Astrocyte of the cerebellum (primary cell): ENCODE results near the gene RALGPS1.

Experiments
- DNase-seq: peaks from one replicate; pipeline ENCODE4 v3.0.0-alpha.2; 2011; ENCODE audit warnings: low read depth
- H3K4me3 ChIP-seq: 2 replicates; pipeline ENCODE4 v1.5.1; 2011; ENCODE audit warnings: mild to moderate bottlenecking, low read depth, low read length, moderate library complexity
- CTCF ChIP-seq: IDR thresholded peaks from 2 replicates; pipeline ENCODE4 v1.5.1; 2012; ENCODE audit warnings: low read length, low read depth, moderate library complexity, mild to moderate bottlenecking; ENCODE audit errors: missing control alignments
- in situ Hi-C: cut with HindIII; loops from 2 replicates; pipeline ENCODE4 v1.10.0; 2017; ENCODE audit warnings: low sequenced_read_pairs

The RALGPS1 gene

GRCh38 chr9:126902210-126902609, 12.4 kb upstream of the RALGPS1 start:
- TF ChIP-seq CTCF: no peak
- in situ Hi-C loops: no loop called here
- DNase-seq: no peak
- H3K4me3 ChIP-seq: no peak overlapping the region

DNA sequence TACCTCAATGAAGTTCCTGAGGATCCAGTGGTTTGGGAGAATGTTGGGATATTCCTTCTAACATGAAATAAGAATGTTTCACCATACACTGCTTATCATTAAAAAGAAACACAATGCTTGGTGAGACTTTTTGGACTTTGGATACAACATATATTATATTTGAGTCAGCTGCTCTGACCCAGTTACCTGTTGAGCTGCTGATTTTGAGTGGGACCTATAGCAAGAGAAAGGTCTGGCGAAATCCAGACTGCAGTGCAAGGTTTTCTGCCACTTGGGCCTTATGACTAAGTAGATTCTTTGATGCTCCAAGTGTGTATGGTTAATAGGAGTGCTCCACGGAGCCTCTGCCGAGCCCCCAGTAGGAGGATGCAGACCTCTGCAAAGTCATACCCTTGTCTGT, 10.0 kb upstream of the RALGPS1 start:
- no peak overlapping the region for H3K4me3 ChIP-seq
- in situ Hi-C loops: no loop called here
- no peak for DNase-seq
- no peak for TF ChIP-seq CTCF

DNA sequence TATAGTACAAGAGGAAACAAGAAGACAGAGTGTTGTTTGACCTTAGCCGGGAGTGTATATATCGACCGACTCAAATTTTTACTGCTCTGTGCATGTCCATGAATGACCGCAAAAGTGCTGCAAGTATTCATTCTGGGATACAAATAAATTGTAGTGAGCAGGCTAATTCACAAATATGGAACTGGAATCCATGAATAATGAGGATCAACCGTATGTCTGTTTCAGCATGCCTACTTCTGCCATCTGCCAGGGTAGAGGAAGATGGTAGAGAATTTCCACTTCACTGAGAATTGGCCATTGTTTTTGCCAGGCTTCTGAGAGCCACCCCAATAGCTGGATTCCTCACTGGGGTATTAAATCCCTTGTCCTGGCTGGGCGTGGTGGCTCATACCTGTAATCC, 8.5 kb upstream of the RALGPS1 start:
- TF ChIP-seq CTCF: no peak
- DNase-seq: no peak
- H3K4me3 ChIP-seq: no peak overlapping the region
- in situ Hi-C loops: no loop called here

- no peak for DNase-seq
- in situ Hi-C loops: no loop called here
- no peak overlapping the region for H3K4me3 ChIP-seq
- no peak for TF ChIP-seq CTCF
Observed at GRCh38 chr9:126907058-126907457, 7.5 kb upstream of the RALGPS1 start.

GRCh38 chr9:126915281-126915816, 767 bp downstream of the RALGPS1 start:
- no peak for DNase-seq
- peak overlapping the region; percentile 36 for H3K4me3 ChIP-seq
- in situ Hi-C loops: no loop called here
- TF ChIP-seq CTCF: no peak

DNA sequence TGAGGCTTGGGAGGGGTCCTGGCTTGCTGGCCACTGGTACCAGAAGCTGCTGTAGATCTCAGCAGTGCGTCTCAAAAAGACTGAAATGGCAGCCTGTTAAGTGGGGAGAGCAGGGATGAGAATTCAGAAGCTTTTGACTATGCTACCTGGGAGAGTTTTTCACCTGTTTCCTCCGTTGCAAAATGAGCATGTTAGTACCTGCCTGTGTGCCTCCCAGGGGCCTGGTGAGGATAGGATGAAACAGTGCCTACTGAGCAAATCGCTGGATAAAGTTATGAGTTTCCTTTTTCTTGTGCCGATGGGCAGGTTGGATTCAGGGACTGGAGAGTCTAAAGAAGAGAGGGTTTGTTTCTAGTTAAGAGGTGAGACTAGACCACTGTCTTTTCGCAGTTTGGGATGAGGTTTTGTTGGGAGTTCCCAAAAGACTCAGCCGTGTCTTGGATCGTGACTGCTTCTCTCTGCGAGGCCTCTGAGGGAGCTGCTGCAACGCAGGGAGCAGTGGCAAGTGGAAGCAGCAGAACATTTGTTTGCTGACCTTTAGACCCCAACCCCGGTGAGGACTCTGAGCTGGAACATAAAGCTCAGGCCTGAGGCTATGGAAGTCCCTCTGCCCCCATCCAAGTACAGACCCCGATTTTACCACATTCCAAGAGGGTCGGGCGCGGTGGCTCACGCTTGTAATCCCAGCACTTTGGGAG, 1.4 kb downstream of the RALGPS1 start:
- no peak overlapping the region for H3K4me3 ChIP-seq
- no peak for DNase-seq
- in situ Hi-C loops: no loop called here
- TF ChIP-seq CTCF: no peak
